ENCODE measurements around the gene CST3.

Gene CST3

GRCh38 chr20:23598481-23598880 lies 39.3 kb downstream of the CST3 start:
- no peak for DNase-seq

- no peak for DNase-seq
These were observed 41.0 kb downstream of the CST3 start for GRCh38 chr20:23596579-23597250.

DNA sequence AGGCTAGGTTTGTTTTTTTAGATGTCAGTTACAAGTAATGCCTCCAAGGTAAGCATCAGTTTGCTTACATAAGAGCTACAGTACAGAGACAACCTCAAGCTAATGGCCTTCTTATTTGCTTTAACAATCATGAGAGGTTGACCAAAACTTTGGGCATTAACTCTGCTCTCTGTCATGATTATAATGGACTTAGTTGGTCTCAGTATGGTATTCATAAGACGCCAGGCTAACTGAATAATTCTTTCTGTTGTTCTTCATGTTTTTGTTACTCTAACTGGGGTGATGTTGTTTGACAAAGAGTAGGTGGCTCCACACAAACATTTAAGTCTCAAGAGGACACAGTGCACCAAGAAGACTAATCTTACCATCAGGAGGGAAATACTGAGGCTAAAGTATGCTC lies 41.8 kb downstream of the CST3 start:
- DNase-seq, result no peak

GRCh38 chr20:23588434-23589403 lies 49.0 kb downstream of the CST3 start:
- no peak for DNase-seq

DNA sequence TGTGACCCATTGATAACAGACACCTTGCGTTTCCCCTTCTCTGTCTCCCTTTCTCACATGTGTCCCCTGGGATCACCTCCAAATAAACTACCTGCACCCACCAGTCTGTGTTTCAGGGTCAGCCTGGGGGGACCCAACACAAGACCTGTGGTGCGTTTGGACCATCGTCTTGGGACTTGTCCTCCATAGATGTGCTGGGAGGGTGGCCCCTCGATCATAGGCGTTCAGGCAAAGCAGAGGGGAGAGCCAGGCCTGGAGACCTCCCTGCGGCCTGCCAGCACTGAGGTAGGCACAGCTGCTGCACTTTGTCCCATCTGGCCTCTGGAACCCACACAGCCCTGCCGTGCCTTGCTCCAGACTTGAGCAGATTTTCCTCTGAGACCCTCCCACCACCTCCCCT lies 50.1 kb downstream of the CST3 start:
- no peak for DNase-seq

GRCh38 chr20:23586735-23587525 lies 50.8 kb downstream of the CST3 start:
- no peak for DNase-seq

GRCh38 chr20:23585808-23586734 lies 51.7 kb downstream of the CST3 start:
- no peak for DNase-seq

GRCh38 chr20:23585449-23585807 lies 52.3 kb downstream of the CST3 start:
- no peak for DNase-seq

DNA sequence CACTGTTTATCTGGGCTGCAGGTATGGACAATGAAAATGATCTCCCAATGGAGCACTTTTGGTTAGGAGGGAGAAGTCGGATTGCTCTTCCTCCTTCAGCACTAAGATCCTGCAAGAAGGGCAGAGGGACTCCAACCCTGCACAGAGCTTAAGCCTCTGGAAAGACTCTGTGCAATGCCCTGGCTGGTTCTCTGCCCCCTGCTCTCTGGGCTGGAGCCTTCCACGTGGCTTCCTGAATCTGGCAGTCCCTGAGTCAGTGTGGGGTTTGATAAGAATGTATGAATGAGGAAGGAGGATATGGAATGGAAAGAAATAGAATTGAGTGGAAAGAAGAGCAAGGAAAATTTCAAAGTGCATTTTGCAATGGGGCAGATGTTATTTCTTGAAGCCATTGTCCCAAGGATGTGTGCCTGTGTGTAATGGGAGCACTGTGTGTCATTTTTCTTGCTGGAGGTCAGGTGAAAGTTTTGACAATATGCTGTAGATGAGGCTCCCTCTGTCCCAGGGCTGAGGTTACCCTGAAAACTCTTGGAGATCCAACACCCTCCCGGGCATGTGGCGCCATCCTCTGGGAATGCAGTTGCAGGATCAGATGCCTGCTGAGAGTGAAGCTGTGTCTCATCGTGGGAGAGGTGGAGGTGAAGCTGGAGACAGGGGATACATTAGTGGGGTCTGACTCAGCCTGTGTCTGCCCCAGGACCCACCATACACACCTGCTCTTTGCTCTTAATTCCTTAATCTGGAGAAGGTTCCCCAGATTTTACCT lies 53.1 kb downstream of the CST3 start:
- no peak for DNase-seq

Measured in activated gamma-delta T cell treated with Interleukin-2 at 50 U/mL for 16 hours (primary cell).